ENCODE measurements around the gene FAM114A1. TPM values are rescaled to one million over a fixed set of nuclear protein-coding genes. Genes with fewer than 3 reads are reported as not detected.
A peak's percentile ranks its signal among the peaks of the same experiment; 100 is the strongest.

The FAM114A1 gene
- total RNA-seq, 1 donor from 2014 or later = 76.8 TPM

DNA sequence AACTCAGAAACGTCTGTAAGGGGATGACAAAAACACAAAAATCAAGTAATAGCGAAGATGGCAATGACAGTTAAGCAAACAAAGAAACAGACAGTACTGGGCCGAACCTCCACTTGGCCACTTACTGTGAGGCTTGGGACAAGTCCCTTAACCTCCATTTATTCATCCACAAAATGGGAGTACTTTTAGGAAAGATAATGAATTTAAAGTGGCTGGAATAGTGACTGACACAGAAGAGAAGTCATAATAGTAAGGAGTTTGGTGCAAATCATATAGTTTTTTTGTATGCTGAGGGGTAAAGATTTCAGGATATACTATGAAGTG, 9.5 kb upstream of the FAM114A1 start:
- DNase-seq (ENCODE audit: low read depth in 2 of 2) = no peak

DNA sequence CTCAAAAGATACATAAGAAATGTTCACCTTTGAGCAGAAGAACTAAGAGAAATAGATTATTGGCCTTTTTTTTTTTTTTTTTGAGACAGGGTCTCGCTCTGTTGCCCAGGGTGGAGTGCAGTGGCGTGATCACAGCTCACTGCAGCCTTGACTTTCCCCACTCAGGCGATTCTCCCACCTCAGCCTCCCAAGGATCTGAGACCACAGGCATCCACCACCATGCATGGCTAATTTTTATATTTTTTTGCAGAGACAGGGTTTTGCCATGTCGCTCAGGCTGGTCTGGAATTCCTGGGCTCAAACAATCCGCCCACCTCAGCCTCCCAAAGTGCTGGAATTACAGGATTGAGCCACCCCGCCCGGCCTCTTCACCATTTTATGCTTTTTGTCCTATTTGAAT, 8.1 kb upstream of the FAM114A1 start:
- DNase-seq (ENCODE audit: low read depth in 2 of 2) = no peak

DNA sequence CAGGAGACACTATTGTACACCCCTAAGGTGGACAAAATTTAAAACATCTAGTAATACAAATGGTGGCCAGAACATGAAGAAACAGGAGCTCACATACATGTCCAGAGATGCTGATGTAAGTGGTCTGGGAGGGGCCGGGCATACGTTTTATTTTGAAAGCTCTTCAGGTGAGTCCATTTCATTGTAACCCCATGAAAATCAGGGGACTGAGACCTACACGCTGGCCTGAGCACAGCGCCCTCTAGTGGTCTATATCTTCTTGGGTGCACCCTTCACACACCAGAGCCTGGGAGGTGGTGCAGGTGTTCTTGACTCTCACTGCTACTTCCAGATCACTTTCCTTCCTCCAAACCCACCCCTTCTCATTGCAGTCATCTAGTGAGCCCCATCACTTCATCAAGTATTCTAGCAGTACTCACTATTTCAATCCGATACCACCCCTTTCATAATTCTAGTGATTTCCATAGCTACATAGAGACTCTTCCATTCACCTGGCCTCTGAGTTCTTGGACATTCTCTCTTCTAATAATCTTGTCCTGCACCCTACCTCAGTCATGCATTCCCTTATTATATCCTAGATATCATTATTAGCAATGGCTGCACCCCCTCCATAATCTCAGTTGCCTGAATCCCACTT, 6.7 kb upstream of the FAM114A1 start:
- peak in 1 of 2 donors; percentile 72 for DNase-seq (ENCODE audit: low read depth in 2 of 2)

DNA sequence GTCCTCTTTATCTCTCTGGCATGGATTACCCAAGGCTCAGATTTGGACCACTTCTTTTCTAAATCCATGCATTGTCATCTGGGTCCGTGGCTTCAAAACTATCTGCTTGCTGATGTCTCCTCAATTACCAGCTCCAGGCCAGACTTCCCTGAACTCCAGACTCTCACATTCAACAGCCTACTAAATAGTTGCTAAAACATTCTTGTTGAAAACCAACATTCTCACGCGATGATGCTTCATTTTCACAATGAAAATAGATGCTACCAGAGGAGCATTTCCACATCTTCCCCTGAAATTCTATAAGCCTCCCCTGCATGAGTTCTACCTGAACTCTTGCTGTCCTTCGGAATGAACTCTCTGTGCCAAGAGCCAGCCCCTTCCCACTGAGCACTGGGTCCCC, 5.8 kb upstream of the FAM114A1 start:
- no peak for DNase-seq (ENCODE audit: low read depth in 2 of 2)

DNA sequence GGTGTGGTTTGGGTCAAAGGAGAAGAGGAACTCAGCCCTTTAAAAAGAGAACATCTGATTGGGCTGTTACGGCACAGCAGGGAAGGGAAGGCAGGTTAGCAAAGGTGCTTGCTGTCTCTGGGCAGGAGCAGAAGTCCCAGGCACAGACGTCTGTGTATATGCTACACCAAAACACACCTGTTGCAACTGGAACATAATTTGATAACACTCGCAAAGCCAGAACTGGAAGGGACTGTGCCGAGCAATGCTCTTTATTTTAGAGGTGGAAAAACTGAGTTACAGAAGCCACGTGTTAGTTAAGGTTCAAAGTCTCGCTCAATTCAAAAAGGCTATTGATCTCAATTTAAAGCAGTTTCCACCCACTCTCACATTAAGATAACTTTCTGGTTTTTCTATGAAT, 2.2 kb upstream of the FAM114A1 start:
- no peak for DNase-seq (ENCODE audit: low read depth in 2 of 2)

DNA sequence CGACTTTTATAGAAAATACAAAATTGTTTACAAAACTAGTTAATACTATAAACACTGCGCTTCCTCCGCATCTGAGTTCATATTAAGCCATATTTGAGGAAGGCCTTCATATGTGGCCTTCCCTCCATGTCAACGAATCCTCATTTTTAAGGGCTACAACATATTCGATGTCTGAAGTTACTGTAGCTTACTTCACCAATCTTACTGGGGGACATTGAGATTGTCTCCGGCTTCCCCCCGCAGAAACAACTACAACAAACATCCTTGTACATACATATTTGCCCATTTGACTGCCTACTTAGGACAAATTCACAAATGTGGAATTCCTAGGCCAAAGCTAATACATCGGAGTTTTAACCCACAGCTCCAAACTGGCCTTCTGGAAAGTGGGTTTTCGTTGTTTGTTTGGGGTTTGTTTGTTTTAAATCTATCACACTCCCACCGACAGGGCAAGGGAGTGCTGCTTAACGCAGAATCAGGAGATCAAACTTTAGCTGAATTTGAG, 581 bp upstream of the FAM114A1 start:
- DNase-seq (ENCODE audit: low read depth in 2 of 2) = no peak

DNA sequence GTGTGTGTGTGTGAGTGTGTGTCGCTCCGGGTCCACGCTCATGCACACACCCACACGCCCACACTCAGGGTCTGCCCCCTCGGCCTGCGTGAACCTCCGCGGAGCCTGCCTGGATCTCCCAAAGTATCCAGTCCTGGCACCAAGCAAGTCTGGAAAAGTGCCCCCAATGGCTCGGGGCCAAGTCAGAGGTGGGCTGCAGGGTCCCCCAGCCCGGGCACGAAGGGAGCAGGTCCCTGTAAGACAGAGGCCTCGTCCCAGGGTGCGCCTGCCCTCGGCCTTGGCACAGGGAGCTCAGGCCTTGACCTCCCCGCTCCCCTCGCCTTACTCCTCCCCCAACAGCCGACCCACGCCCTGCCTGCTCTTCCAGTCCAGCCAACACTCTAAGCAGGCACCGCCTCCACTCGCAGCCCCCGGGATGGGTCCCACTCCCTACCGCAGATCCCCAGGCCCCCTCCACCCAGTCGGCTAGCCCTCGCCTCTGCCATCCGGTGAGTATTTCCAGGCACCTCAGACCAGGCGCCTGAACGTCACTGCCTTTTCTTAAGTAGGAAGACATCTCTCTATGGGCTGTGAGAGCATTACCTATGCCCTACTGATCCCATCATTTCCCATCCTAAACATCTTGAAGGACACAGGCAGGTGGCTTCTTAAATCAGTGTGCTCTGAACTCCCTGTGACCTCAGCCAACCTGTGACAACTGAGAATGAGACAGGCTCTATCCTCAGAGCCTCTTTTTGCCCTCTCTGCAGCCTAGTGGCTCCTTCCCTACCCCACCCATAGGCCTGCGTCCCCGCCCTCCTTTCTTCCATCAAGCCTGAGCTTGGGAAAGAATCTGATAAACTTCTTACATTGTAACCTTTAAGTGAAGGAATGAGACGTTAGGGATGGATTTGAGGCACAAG, 704 bp downstream of the FAM114A1 start:
- peak in 1 of 2 donors; percentile 53 for DNase-seq (ENCODE audit: low read depth in 2 of 2)

DNA sequence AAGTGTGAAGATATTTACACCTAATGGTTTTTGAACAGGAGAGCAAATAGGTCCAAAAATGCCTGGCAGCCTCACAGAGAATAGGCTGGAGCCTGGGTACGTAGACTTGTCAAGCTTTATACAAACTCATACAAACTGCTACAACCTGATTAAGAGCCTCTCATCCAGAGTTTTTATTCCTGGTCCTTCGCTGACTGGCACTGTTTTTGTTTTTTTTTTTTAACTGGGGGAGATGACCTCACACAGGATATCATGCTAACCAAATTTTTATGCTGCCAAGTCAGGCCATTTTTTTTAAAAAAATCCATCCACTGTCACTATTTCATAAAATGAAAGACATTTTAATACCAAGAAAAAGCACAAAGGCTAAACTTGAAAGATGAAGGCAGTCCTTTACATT, 1.9 kb downstream of the FAM114A1 start:
- peak in 1 of 2 donors; percentile 40 for DNase-seq (ENCODE audit: low read depth in 2 of 2)

DNA sequence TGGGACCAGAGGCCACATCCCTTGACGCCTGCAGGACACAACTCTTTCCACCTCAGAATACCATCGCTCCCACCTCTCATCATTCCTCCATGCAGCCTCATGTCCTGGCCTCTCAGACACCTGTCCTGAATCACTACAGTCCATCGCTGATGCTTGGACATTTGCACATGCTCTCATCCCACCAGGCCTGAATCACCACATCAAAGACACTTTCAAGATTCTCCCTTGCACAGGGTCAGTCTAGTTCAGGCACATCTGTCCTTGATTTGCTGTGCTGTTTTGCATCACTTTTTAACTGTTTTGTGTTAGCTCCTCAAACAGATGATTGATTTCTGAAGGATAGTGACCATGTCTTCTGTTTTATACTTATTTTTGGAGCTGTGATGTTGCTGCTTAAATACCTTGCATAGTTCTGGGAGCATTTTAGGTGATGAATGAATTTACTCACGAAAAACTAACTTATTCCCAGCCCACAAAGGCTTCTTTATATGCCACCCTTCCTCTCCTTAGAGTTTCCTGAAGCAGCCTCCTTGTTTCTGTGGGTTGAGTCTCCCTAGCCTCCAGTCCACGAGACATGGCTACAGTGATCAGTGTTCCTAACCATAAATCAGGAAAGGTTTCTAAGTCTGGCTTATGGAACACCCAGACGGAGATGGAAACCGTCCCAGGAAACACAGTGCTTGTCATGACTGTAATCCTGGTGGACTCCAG, 2.6 kb downstream of the FAM114A1 start:
- DNase-seq (ENCODE audit: low read depth in 2 of 2) = no peak

DNA sequence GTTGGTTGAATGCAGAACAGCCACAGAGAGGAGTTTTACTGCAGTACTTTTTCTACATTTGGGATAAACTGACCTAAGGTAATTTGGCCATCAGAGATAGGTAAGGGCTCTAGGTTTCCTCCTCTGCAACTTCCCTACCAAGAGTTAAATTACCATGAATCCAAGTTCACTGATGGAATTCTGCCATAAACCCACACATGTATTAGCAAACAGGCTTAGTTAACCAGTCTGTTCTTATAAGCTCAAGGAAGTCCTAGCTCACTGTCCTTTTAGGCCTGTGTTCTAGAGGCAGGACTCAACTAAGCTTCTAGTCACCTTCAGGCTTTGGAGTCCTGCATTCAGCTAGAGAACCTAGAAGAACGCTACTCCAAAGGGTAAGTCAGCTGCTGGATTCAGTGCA, 4.0 kb downstream of the FAM114A1 start:
- no peak for DNase-seq (ENCODE audit: low read depth in 2 of 2)

DNA sequence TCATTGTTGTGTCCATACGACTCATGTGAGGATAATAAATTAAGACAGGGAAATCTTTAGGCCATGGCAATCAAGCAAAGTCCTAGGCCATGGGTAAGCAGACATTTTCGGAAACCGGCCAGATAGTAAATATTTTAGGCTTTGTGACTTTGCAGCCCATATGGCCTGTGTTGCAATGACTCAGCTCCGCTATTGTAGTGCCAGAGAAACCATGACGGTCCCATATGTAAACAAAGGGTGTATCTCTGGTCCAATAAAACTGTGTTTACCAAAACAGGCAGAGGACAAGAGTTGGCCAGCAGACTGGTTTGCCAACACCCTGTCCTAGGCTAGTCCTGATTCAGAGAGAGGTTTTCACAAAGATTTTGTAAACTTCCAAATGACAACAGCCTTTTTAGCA, 5.0 kb downstream of the FAM114A1 start:
- peak in 1 of 2 donors; percentile 48 for DNase-seq (ENCODE audit: low read depth in 2 of 2)

DNA sequence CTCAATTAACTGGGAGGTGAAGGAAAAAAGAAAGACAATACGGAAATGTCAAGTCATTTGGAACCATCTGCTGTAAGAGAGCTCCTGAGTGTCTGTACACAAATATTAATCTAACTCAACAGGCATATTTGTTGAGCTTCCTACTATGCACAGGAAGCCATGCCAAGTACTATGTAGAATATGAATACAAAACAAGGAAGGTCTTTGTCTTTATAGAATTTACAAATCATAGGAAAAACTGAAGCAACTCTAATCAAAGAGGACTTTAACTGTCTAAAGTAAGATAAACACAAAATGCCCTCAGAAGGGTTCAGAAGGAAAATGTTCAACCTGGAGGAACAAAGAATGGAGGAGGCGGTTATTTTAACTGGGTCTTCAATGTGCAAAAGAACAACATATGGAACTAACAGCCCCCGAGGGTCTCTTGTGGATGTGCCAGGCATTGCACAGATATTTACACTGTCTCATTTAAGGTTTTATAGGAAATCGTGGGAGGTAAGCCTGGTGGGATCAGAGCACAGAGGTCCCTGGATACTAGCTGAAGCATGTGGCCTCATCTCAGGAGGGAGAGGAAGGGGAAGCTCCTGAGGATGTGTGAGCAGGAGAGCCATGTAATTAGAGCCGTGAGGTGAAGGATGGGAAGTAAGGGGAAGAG, 5.8 kb downstream of the FAM114A1 start:
- no peak for DNase-seq (ENCODE audit: low read depth in 2 of 2)

DNA sequence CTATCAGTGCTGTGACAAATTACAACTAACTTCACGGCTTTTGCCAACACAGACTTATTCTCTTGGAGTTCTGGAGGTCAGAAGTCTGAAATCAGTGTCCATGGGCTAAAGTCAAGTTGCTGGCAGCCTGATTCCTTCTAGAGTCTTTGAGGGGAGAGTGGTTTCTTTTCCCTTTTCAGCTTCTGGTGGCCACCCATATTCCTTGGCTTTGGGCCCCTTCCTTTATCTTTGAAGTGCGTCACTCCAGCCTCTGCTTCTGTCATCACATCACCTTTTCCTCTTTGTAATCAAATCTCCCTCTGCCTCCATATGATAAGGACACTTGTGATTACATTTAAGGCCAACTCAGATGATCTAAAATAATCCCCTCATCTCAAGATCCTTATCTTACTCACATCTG, 9.0 kb downstream of the FAM114A1 start:
- no peak for DNase-seq (ENCODE audit: low read depth in 2 of 2)

DNA sequence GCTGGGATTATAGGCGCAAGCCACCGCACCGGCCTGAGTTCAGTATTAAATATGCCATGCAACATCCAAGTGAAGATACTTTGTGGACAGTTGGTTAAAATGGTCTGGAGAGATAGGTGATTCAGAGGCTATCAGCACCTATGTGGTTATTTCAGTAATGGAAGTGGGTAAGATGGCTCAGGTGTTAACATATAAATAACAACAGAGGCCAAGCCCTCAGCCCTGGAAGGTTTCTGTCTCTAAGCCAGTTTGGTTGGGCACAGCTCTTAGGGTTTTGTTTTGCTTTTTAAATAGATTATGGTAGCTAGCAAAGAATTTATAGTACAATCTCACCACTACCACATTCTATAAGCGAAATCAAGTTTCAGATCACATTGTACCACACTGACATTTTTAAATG, 16.6 kb downstream of the FAM114A1 start:
- no peak for DNase-seq (ENCODE audit: low read depth in 2 of 2)

DNA sequence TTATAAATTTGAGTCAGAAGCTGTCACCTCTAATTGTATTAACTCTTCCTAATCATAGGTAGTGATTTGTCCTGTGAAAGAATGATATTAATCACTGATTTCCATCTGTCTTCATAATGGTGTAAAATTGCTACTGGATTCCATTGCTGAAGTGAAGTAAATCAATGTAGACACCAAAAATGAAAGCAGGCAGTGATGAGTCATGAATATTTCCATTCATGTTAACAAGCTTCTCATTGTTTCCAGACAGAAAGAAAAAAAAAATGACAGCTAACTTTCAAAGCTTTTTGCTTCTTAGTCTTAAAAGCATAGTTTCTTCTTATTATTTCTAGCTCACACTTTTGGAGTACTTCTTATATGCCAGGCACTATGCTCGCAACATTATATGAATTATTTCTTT, 21.5 kb downstream of the FAM114A1 start:
- peak; percentile 83 to 89 for DNase-seq (ENCODE audit: low read depth in 2 of 2)

DNA sequence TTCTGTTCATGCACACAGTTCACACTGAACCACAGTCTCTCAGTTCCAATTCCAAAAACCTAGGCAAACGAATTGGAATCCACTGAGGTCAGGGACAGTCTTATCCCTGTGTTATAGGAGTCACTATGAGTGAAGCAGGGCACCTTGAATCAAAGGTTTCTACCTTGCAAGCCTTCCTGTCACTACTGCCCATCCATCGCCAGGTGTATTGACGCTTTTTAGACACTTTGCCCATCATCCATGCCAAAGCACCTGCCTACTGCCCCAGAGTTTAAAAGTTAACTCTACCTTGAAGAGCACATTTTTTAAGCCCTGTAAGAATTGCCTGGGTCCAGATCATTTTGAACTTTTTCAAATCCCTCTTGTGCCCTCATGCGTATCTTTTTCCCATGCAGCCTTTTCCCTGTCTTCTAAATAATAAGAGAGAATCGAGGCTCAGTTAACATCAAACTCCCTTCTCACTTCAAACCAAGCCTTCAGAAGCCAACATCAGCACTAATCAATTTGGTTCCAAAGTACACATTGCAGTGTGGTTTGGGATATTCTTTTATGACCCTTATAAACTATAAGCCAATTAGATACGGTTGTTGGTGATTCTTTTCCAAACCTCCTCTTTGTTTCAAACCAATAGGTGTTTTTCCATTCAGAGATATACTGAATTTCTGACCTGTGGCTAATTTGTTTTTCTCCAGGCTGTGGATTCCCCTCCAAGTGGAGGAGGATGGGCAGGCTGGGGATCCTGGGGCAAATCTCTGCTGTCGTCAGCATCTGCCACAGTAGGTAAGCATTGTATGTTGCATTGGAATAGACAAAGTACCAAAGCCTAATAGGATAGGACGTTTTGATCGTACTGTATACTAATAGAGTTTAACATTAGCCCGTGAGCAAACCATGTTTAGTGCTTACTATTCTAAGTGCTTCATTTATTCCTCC, 23.7 kb downstream of the FAM114A1 start:
- DNase-seq (ENCODE audit: low read depth in 2 of 2) = no peak

DNA sequence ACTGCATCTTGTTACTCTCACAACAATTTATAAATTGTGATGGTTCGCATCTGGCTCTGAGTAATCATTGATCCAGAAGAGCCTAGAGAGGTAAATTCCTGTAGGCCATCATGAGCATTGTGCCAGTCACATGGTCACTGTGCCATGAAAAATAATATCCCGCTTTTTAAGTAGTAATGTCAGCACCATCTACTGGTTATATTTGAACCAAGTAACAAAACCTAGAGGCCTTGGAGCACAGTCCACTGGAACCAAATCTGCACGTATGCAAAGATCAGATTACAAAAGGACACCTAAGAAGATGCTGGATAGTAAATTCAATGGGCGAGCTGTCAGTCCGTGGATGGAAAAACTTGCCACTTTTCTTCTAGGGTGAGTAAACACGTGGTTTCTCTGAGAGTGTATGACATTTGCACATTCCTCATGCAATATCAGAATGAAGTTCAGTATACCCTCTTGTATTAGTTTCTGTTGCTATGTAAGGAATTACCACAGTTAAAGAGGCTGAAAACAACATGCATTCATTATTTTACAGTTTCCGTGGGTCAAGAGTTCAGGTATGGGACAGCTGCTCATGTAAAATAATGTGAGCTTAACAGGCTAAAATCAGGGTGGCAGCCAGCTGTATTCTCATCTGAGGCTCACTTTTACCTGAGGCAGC, 26.8 kb downstream of the FAM114A1 start:
- no peak for DNase-seq (ENCODE audit: low read depth in 2 of 2)

DNA sequence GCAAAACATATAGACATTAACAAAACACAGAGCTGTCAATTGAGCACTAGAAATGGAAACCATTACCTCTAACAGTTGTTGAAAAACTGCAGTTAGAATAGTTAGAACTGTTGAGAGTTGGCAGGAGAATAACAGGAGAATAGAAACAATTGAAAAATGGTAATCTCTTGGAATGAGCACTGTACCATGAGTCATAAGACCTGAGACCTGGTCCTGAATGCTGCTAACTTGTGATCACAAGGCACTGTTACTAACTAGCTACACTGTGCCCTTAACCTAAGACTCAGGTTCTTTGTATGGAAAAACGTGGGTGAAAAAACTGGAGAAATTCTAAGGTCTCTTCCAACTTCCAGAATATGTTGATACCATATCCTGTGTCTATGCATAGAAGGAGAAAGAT, 29.3 kb downstream of the FAM114A1 start:
- no peak for DNase-seq (ENCODE audit: low read depth in 2 of 2)

DNA sequence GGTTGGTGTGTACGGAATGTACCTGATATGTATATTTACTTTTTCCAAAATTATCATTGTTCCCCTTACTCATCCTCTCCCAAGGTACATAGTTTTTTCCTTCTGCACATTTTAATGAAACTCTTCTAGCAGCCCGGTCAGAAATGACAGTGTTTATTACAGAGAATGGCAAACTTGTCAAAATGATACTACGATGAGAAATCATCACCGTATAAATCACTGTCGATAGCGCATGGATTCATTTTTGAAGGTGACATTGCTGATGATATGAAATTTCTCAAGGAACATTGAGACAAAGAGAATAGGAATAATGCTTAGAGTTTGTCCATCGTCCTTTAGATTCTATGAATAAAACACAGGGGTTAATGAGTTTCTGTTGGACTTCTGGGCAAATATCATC, 30.6 kb downstream of the FAM114A1 start:
- DNase-seq (ENCODE audit: low read depth in 2 of 2) = no peak

DNA sequence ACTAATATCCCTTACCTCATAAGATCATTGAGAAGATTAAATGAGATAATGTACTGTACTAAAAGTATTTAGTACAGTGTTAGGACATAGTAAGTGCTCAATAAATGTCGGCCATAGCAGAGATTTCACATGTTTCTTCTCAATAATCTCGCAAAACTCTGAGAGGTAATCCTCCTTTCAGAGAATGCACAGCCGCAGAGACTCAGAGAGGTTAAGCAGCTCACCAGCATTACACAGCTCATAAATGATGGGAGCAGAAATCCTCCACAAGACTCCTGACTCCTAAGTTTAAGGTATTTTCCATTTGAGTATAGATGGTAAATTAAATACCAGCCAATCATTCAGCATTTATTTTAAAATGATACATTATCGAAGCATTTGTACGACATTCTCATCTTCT, 34.6 kb downstream of the FAM114A1 start:
- DNase-seq (ENCODE audit: low read depth in 2 of 2) = no peak
